ENCODE data around the gene CMC4.

DNA sequence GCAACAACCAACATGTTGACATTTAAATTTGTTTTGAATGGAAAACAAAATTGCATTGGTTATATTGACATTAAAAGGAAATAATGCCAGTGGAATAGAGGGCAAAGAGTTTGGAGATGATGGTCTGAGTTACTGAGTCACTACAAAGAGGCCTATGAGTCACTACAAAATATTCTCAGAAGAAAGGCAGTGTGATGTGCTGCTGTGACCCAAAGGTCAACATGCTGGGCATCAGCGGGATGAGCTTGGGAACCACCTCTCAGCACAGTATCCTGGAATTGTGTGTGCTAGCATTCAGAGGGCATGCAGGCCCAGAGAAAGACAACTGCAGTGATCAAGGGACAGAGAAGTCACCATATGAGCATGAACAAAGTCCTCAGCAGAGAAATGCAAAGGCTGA, 2.8 kb downstream of the CMC4 start:
- TF ChIP-seq CTCF (conservative IDR thresholded peaks at IDR 0.05; ENCODE audit: low read depth, low read length) (no peak), POLR2A (IDR thresholded peaks at IDR 0.05; ENCODE audit: low read depth, low read length) (no peak), BHLHE40 (IDR thresholded peaks at IDR 0.05; ENCODE audit: low read depth, low read length) (0 out of 2 replicates have a peak, but pooled peaks have one; percentile 21)
- TF ChIP-seq, protein P1, sequence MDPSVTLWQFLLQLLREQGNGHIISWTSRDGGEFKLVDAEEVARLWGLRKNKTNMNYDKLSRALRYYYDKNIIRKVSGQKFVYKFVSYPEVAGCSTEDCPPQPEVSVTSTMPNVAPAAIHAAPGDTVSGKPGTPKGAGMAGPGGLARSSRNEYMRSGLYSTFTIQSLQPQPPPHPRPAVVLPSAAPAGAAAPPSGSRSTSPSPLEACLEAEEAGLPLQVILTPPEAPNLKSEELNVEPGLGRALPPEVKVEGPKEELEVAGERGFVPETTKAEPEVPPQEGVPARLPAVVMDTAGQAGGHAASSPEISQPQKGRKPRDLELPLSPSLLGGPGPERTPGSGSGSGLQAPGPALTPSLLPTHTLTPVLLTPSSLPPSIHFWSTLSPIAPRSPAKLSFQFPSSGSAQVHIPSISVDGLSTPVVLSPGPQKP (IDR thresholded peaks at IDR 0.05; ENCODE audit: borderline replicate concordance, low read depth, low read length): no peak
